NCI-H510A treated with DMSO at 0.1 percent for 48 hours (cell line): ENCODE measurements around the gene FOXD4.
"Not testable (repeated sequence)": the region's sequence is repeated elsewhere in the genome, so short reads cannot be mapped to it uniquely, and the experiment has no call there.

Experiments used
- DNase-seq: peaks from one replicate; lab custom pipeline; 2025; lab: John Stamatoyannopoulos, UW

The FOXD4 gene

GRCh38 chr9:117995-118467, at the start of gene FOXD4:
Gene FOXD4, minus strand, starts transcription at chr9:118417. Its CDS starts 298 bp downstream, at chr9:118119.
- not testable (repeated sequence) for DNase-seq

- DNase-seq = not testable (repeated sequence)
These were observed 41.7 kb upstream of the FOXD4 start for GRCh38 chr9:159871-160270.

DNA sequence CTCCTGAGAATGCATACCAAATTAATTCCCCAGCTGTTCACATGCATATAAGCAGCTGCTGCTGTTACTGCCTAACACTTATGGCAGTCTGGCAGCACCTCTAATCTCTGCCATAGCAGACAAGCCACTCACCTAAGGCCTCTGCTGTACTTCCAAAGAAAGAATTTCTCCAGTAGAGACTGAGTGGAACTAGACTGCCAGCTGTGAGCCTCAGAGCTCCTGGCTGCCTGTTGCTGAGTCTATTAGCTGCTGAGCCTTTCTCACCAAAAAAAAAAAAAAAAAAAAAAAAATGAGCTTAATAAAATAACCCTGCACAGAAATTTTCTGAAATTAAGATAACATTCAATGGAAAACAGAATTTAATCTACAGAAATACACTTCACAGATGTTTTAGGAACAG, 33.0 kb upstream of the FOXD4 start:
- not testable (repeated sequence) for DNase-seq

GRCh38 chr9:139880-140279, 21.7 kb upstream of the FOXD4 start:
- not testable (repeated sequence) for DNase-seq

DNA sequence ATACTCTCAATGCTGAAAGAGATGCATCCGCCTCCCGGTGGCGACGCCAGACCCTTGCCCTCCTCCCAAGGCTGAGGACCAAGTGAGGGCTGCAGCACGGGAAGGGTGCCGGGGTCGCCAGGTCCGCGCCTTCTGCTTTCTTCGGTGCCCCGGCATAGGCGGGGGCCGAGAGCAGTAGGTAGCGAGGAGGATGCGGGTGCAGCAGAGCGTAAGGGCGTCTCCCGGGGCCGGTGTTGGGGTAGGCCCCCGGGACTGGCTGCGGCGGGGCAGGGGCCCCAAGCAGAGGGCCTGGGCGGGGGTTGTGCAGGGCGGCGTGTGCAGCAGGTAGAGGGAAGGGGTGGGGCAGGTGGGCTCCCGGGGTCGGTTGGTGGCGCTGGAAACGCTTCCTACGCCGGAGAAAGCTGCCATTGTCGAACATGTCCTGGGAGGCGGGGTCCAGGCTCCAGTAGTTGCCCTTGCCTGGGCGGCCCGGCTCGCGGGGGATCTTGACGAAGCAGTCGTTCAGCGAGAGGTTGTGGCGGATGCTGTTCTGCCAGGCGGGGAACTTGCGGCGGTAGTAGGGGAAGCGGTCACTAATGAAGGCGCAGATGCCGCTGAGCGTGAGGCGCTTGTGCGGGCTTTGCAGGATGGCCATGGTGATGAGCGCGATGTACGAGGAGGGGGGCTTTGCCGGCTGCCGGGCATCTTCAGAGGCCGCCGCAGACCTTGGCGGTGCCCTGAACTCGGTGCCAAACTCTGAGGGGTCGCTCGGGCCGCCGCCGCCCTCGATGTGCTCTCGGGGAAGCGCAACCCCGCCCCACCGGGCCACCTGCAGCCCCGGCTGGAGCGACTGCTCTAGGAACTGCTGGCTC, 848 bp downstream of the FOXD4 start:
- not testable (repeated sequence) for DNase-seq

GRCh38 chr9:116239-117077, 1.8 kb downstream of the FOXD4 start:
- DNase-seq = not testable (repeated sequence)

DNA sequence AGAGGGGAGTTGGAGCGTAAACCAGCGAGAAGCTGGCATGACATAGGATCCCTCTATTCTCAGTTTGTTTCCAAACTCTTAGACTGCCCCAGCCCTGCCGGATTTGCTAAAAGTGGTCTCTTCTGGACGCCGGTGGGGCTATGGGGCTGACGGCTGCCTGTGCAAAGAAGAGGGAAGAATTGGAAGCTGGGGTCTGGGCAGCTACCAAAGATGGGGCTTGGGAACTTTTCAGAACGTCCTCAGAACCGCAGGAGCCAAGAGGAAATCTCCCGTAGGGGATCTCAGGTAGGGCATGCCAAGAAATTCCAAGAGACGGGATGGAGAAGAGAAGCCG, 3.1 kb downstream of the FOXD4 start:
- not testable (repeated sequence) for DNase-seq

DNA sequence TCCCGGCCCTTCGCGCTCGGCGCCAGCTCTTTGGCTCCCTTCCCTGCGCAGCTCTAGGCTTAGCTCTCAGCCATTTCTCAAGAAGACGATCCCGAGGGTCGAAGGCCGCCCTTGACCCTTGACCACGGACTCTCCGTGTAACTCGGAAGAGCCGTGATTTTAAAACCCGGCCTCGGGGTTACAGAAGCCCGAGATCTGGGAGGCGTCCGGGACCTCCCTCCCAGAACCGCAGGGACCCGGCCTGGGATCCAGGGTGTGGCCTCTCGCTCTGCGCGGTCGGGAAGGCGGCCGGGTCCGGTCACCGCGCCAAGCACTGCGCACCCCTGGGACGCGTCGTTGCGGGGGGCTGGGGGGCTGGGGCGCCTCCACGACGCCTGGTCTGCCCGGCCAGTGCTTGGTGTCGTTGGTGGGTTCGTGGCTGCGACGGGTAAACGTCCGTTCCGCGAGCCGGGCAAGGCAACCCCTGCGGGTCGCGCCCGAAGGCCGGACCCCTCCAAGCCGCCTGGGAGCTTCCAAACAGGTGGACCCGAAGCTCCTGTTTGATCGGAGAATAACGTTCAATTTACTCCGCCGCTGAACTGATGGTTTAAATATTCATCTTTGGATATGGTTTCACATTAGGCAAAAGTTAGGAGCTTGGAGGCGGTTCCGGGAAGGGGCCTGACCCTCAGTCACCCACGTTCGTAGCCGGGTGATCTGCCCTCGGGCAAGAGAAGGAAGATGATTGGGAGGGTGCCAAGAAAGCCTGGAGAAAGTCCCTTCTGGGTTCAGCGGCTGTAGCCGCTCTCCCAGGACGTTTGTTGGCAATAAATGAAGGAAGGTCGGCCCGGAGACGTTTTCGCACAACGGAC, 3.7 kb downstream of the FOXD4 start:
- not testable (repeated sequence) for DNase-seq

DNA sequence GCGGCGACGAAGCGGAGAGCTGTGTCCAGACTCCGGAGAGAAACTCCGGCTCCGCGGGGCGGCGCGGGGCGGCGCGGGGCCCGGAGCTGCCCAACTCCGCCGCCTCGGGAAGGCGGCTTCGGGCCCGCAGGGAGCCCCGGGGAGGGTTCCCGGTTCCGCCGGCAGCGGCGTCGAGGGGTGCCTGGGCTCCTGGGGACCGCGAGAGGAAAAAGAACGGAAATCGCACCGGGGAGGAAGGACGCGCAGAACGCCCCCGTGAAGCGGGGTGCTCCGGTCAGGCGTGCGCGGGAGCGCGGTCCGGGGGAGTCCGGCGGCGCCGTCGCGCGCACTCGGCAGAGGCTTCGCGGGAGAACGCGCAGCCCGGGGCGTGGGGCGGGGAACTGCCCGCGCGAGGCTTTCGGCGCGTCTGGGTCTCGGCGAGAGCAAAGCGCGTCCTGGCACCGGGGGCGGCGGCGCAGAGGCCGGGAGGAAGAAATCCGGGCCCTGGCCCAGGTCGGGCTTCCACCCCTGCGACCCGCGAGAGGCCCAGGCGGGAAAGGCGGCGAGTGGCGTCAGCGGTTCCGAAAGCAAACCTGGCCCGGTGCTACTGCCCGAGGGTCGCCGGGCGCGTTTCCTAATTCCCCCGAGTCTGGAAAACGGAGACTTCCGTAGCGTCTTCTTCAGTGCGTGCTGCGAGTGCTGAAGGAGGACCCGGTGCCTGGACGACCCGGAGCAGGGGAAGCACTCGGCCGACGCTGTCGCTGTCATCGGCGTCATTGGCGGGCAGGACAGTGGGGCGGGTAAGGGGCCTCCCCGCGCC, 4.5 kb downstream of the FOXD4 start:
- not testable (repeated sequence) for DNase-seq

GRCh38 chr9:112589-113467, 5.4 kb downstream of the FOXD4 start:
- not testable (repeated sequence) for DNase-seq

GRCh38 chr9:110672-111071, 7.5 kb downstream of the FOXD4 start:
- DNase-seq = not testable (repeated sequence)

DNA sequence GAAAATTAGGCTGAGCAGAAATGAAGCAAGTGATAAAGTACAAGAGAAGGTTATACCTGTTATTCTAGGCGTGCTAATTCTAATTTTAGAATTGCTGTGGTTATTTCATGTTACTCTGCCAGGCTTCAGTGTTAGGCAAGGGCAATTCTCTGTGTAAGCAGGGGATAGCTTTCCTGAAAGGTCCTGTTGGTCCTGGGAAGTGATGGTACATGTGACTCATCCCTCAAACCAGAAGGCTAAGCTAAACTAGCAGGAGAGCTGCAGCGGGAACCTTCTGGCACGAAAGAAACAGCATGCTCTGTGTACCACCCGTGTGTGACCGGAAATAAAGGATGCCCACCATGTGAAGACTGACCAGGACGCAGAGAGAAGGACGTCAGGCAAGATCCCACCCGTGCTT, 8.7 kb downstream of the FOXD4 start:
- DNase-seq = not testable (repeated sequence)

DNA sequence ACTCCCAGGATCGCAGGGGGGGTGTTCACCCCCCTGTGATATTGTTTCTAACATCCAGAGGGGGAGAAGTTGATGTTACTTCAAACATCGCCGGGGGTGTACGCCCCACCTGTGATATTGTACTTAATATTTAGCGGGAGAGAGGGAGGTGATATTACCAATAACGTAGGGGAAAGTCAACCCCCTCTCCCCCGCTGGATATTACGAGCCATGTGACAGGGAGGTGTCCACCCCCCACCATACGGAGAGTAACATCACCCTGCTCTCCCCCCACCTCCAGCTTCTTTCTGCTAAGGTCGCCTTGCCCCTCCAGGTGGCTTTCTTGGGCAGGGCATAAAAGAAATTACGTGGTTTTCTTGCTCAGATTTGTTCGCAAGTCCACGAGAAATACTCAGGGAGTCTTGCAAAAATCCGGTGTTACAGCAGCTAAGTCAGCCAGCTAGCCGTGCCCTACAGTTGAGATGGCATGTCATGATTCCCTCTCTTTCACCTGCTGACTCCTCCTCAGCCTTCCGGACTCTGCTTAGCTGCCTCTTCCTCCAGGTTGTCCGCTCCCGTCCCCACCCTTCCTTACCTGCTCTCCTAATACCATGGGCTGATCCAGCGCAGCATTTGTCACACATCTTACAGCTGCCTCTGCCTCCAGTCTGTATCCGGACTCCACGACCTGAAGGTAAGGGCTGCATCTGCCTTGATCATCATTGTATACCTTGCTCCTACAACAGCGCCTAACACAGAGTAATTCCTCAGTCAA, 9.3 kb downstream of the FOXD4 start:
- DNase-seq = not testable (repeated sequence)

DNA sequence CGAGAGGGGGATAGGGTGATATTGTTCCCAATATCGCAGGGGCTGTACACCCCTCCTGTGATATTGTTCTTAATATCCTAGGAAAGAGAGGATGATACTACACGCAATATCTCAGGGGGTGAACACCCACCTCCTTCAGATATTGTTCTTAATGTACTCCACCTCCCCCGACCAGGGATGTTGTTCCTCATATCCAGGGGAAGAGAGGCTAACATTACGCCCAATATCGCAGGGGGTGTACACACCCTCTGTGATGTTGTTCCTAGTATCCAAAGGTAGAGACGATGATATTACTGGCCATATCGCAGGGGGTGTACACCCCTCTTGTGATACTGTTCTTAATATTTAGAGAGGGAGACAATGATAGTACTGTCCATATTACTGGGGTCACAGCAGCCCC, 12.2 kb downstream of the FOXD4 start:
- DNase-seq = not testable (repeated sequence)

DNA sequence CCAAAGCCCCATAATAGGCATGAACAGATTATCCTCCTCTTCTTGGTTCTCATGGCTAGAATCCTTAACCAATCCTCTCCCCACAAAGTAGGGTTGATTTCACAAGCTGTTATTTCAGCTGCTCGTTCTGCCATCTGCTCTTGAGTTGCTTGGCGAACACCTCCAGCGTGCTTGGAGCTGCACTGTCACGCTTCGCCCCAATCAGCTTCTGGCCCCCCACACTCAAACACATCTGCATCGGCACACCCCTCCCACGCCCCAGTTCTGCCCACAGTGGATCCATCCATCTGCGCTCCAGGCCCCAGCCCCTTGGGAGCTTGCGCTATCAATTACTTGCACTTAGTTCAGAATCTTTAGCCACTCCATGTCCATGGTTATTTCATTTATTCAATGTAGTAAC, 17.8 kb downstream of the FOXD4 start:
- DNase-seq = not testable (repeated sequence)

DNA sequence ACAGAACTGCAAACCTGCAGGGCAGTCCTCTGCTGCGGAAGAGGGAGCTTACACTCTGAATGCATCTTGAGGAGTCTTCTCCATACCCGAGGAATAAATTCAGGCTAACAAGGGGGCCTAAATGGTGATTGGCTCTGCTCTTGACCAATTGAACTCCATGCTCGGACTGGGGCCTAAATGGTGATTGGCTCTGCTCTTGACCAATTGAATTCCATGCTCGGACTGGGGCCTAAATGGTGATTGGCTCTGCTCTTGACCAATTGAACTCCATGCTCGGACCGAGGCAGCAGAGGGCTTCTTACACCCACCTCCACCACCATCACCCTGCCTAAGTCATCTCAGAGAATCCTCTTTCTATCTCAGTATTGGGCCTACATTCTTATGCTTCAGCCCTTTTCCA, 18.4 kb downstream of the FOXD4 start:
- DNase-seq = not testable (repeated sequence)

GRCh38 chr9:98775-99174, 19.4 kb downstream of the FOXD4 start:
- DNase-seq = not testable (repeated sequence)

DNA sequence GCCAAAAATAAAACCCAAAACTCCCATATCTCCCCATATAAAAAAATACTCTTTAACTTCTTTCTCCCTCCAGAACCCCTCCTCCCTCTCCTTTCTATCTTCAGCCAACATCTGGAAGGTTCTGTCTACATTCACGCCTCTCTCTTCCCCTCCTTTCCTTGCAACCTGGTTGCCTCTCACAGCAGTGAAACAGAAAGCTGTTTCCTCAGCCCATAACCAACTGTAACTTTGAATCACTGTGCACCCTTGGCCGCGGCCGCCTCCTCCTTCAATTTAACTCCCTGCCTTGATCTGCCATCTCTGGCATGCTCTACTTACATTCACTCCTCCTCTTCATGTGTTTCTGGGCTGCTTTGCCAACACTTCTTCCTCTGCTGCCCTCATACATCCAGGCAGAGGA, 23.2 kb downstream of the FOXD4 start:
- not testable (repeated sequence) for DNase-seq

- DNase-seq = not testable (repeated sequence)
These were observed 23.9 kb downstream of the FOXD4 start for GRCh38 chr9:94323-94722.
